Coronary artery (tissue), 2 donors: ENCODE measurements around the gene ACTMAP.
A peak's percentile ranks its signal among the peaks of the same experiment; 100 is the strongest.

Source experiments
- DNase-seq: peaks from one replicate; pipeline ENCODE4 v3.0.0-alpha.2; 2017; ENCODE audit warnings: low spot score
- H3K27ac ChIP-seq, 2 donors: fragments of 200-600 bp; sonication (generic); one replicate each; pipeline ENCODE4 v1.5.1; 2016 to 2019
- H3K4me3 ChIP-seq: fragments of 200-600 bp; sonication (generic); 2 replicates; pipeline ENCODE4 v1.5.1; 2016; ENCODE audit warnings: mild to moderate bottlenecking, moderate library complexity
- TF ChIP-seq, protein P1 (sequence below): fragments of 200-600 bp; sonication (generic); IDR thresholded peaks from one replicate; pipeline ENCODE4 v1.5.1; 2019; ENCODE audit warnings: antibody characterized with exemption

The ACTMAP gene

DNA sequence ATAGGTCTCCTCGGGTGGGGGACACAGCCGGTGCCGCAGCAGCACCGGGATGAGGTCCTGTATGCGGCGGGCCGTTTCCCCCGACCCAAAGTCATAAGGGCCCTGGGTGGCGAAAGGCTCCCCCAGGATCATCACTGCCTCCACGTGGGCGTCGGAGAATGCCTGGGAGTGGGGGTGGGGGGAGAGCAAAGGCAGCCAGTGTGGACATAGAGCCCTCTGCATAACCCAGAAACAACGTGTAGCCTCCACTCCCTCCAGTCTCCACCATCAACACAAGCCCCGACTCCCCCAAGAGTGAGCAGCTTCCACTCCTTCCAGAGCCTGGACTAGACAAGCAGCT, 58.1 kb downstream of the ACTMAP start:
- Histone ChIP-seq H3K4me3 (no peak overlapping the region), H3K27ac (peak overlapping the region in 1 of 2 donors; percentile 96)
- DNase-seq, result no peak
- TF ChIP-seq, protein P1, sequence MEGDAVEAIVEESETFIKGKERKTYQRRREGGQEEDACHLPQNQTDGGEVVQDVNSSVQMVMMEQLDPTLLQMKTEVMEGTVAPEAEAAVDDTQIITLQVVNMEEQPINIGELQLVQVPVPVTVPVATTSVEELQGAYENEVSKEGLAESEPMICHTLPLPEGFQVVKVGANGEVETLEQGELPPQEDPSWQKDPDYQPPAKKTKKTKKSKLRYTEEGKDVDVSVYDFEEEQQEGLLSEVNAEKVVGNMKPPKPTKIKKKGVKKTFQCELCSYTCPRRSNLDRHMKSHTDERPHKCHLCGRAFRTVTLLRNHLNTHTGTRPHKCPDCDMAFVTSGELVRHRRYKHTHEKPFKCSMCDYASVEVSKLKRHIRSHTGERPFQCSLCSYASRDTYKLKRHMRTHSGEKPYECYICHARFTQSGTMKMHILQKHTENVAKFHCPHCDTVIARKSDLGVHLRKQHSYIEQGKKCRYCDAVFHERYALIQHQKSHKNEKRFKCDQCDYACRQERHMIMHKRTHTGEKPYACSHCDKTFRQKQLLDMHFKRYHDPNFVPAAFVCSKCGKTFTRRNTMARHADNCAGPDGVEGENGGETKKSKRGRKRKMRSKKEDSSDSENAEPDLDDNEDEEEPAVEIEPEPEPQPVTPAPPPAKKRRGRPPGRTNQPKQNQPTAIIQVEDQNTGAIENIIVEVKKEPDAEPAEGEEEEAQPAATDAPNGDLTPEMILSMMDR, result no peak

DNA sequence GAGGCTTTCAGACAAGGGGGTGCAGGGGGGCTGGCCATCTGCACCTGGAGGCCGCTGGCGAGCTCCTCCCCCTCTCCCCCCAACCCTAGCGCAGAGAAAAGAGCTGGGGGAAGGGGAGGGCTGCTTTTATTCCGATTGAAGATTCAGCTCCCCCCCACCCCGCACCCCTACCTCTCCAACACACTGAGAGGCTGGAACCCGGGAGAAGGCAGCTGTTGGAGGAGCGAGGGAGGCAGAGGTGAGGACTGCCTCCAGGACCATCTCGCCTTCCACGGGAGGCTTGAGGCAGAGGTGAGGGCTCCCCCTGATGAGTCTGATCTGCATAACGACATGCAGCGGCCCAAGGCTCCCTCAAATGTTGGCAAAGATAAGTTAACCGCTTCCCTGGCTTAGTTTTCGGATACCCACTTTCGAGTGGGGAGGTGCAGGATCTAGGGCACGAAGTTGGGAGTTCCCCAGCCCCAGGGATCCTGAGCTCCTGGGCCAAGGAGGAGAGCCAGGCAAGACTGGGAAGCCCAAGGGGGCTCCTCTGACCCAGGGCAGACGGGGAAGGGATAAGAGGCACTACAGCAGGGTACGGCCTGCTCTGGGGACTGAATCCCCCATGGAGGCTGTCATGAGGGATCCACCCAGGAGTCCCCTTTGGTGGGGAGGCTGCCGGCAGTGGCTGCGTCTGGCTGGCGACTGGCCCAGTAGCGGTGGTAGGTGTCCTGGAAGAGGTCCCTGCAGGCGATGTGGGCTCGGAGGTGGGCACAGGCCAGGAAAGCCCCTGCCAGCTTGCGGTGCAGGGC, 58.7 kb downstream of the ACTMAP start:
- TF ChIP-seq, protein P1, result no peak
- Histone ChIP-seq H3K4me3 (peak overlapping the region; percentile 91), H3K27ac (peak overlapping the region; percentile 95 to 96)
- DNase-seq, result no peak
